HepG2 (cell line): ENCODE data around the gene HMGCS2. TPM values are rescaled to one million over a fixed set of nuclear protein-coding genes. Genes with fewer than 3 reads are reported as not detected.

Source experiments
- EED ChIP-seq: sonication (generic); formaldehyde crosslinking; IDR thresholded peaks from 2 replicates; pipeline ENCODE4 v1.5.0; 2020; ENCODE audit warnings: mild to moderate bottlenecking, missing genetic modification reagents
- FOXO1 ChIP-seq: sonication (generic); formaldehyde crosslinking; IDR thresholded peaks from 2 replicates; pipeline ENCODE4 v1.4.0; 2020; ENCODE audit warnings: missing genetic modification reagents
- HOXD1 ChIP-seq: sonication (generic); formaldehyde crosslinking; IDR thresholded peaks from 2 replicates; pipeline ENCODE4 v1.5.0; 2020; ENCODE audit warnings: missing genetic modification reagents
- KAT8 ChIP-seq: IDR thresholded peaks from 2 replicates; pipeline ENCODE4 v1.6.1; 2016; ENCODE audit warnings: missing genetic modification reagents, missing compliant biosample characterization
- POLR2AphosphoS5 ChIP-seq: IDR thresholded peaks from 2 replicates; pipeline ENCODE4 v1.6.1; 2012; ENCODE audit warnings: low read depth, low read length
- RAD51 ChIP-seq: fragments of 450-650 bp; IDR thresholded peaks from 2 replicates; pipeline ENCODE4 v1.6.1; 2016; ENCODE audit warnings: borderline replicate concordance
- SNAI1 ChIP-seq: sonication (generic); formaldehyde crosslinking; IDR thresholded peaks from 2 replicates; pipeline ENCODE4 v1.5.0; 2020; ENCODE audit warnings: mild to moderate bottlenecking, missing genetic modification reagents, borderline replicate concordance
- TCF7L2 ChIP-seq: IDR thresholded peaks from 2 replicates; pipeline ENCODE4 v1.6.1; 2011; ENCODE audit warnings: mild to moderate bottlenecking, low read depth, low read length, moderate library complexity
- THYN1 ChIP-seq: sonication (generic); formaldehyde crosslinking; IDR thresholded peaks from 2 replicates; pipeline ENCODE4 v1.8.1; 2023; ENCODE audit warnings: low read depth, mild to moderate bottlenecking, moderate library complexity, missing genetic modification reagents, borderline replicate concordance
- UBTF ChIP-seq: sonication (generic); formaldehyde crosslinking; IDR thresholded peaks from 2 replicates; pipeline ENCODE4 v1.4.0; 2020; ENCODE audit warnings: mild to moderate bottlenecking, missing genetic modification reagents
- ZKSCAN5 ChIP-seq: sonication (generic); formaldehyde crosslinking; IDR thresholded peaks from 2 replicates; pipeline ENCODE4 v1.5.1; 2020; ENCODE audit warnings: mild to moderate bottlenecking, missing genetic modification reagents
- ZNF256 ChIP-seq: sonication (generic); formaldehyde crosslinking; conservative IDR thresholded peaks from 2 replicates; pipeline ENCODE4 v1.4.0; 2020; ENCODE audit warnings: missing genetic modification reagents
- ZNF274 ChIP-seq: sonication (generic); formaldehyde crosslinking; IDR thresholded peaks from 2 replicates; pipeline ENCODE4 v1.5.1; 2020; ENCODE audit warnings: mild to moderate bottlenecking, missing genetic modification reagents
- ZNF562 ChIP-seq: sonication (generic); formaldehyde crosslinking; IDR thresholded peaks from 2 replicates; pipeline ENCODE4 v1.8.0; 2022; ENCODE audit warnings: missing genetic modification reagents, borderline replicate concordance
- ZNF614 ChIP-seq: IDR thresholded peaks from 2 replicates; pipeline ENCODE4 v1.6.1; 2018; ENCODE audit warnings: missing biosample characterization, missing genetic modification reagents, inconsistent platforms, borderline replicate concordance
- ZNF674 ChIP-seq: sonication (generic); formaldehyde crosslinking; IDR thresholded peaks from 2 replicates; pipeline ENCODE4 v1.5.0; 2020; ENCODE audit warnings: low read depth, mild to moderate bottlenecking, missing genetic modification reagents
- ZNF766 ChIP-seq: sonication (generic); formaldehyde crosslinking; IDR thresholded peaks from 2 replicates; pipeline ENCODE4 v1.5.0; 2020; ENCODE audit warnings: missing genetic modification reagents, borderline replicate concordance
- ZSCAN20 ChIP-seq: sonication (generic); formaldehyde crosslinking; IDR thresholded peaks from 2 replicates; pipeline ENCODE4 v1.4.0; 2020; ENCODE audit warnings: missing genetic modification reagents, mild to moderate bottlenecking, borderline replicate concordance
- polyA plus RNA-seq, 8 experiments: library from polyadenylated mRNA; depleted of rRNA in 3 of 8; stranded (reverse) in 7 of 8; unstranded in 1 of 8; fragments of >200 nt; fragmentation: Illumina TruSeq in 4 of 8; extraction: Trizol in 4 of 8; gene quantifications; 2 replicates each; pipeline versions ENCODE4 v1.2.1 to v1.2.3, GENCODE V29; 2011 to 2016; ENCODE audit warnings: low read depth in 4 of 8, missing spikeins in 1 of 8, mixed read lengths in 1 of 8; ENCODE audit not compliant: insufficient read depth in 1 of 8
- total RNA-seq, 5 experiments: library from RNA; depleted of rRNA; stranded (reverse); fragments of >200 nt; fragmentation: Illumina TruSeq; extraction: Trizol; gene quantifications; 2 replicates each; pipeline ENCODE4 v1.2.3, GENCODE V29; 2016; ENCODE audit warnings: low read depth in 1 of 5
- TF ChIP-seq, protein P1 (sequence below): sonication (generic); formaldehyde crosslinking; IDR thresholded peaks from 2 replicates; pipeline ENCODE4 v1.4.0; 2020; ENCODE audit warnings: missing genetic modification reagents, borderline replicate concordance
- TF ChIP-seq, protein P2 (sequence below): sonication (generic); formaldehyde crosslinking; IDR thresholded peaks from 2 replicates; pipeline ENCODE4 v1.8.0; 2022; ENCODE audit warnings: mild to moderate bottlenecking, missing genetic modification reagents, moderate library complexity
- TF ChIP-seq, protein P3 (sequence below): IDR thresholded peaks from 2 replicates; pipeline ENCODE4 v1.6.1; 2016; ENCODE audit warnings: low read depth

The HMGCS2 gene
- total and polyA plus RNA-seq, 2 of the 13 experiments (the other 11 are each of a cell fraction or from before 2014, with no cell fraction given) = 0.44 to 1.5 TPM

DNA sequence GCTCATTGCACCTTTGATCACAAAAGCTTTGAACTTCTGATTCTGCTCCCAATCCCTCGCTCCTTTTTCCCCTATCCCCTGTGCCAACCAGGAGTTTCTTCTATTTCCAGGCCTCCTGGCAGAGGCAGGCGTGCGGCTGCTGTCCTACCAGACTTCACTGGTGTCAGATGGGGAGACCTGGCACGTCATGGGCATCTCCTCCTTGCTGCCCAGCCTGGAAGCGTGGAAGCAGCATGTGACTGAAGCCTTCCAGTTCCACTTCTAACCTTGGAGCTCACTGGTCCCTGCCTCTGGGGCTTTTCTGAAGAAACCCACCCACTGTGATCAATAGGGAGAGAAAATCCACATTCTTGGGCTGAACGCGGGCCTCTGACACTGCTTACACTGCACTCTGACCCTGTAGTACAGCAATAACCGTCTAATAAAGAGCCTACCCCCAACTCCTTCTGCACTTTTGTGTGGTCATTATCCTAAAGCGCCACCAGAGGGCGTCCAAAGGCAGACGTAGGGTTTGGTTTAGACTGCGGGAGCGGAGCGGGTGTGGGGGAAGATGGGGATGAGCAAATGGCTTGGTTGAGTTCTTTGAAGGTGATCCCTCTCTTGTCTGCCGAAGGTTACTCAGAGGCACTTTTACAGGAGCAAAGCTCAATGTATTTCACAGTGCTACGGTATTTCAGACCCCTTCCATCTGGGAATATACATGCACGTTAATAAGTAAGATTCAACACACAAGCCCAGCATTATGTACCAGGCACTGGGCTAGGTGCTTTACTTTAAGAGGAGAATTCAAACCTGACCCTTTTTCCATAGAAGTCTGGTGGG, 24.7 kb downstream of the HMGCS2 start (continued):
- TF ChIP-seq FOXO1 (CRISPR knock-in tag) (no peak), ZSCAN20 (CRISPR knock-in tag) (no peak), HOXD1 (CRISPR knock-in tag) (no peak), ZNF562 (CRISPR knock-in tag) (no peak), EED (CRISPR knock-in tag) (no peak), POLR2AphosphoS5 (peak; percentile 25), THYN1 (no peak), KAT8 (CRISPR knock-in tag) (no peak), TCF7L2 (no peak), RAD51 (no peak), ZNF766 (CRISPR knock-in tag) (no peak), ZNF256 (CRISPR knock-in tag) (0 out of 2 replicates have a peak, but pooled peaks have one; percentile 66), ZNF614 (CRISPR knock-in tag) (peak; percentile 57; the same call in 1 of the 2 replicates), UBTF (no peak), ZKSCAN5 (no peak), ZNF674 (CRISPR knock-in tag) (no peak), SNAI1 (CRISPR knock-in tag) (no peak), ZNF274 (CRISPR knock-in tag) (no peak)
- TF ChIP-seq, protein P1, sequence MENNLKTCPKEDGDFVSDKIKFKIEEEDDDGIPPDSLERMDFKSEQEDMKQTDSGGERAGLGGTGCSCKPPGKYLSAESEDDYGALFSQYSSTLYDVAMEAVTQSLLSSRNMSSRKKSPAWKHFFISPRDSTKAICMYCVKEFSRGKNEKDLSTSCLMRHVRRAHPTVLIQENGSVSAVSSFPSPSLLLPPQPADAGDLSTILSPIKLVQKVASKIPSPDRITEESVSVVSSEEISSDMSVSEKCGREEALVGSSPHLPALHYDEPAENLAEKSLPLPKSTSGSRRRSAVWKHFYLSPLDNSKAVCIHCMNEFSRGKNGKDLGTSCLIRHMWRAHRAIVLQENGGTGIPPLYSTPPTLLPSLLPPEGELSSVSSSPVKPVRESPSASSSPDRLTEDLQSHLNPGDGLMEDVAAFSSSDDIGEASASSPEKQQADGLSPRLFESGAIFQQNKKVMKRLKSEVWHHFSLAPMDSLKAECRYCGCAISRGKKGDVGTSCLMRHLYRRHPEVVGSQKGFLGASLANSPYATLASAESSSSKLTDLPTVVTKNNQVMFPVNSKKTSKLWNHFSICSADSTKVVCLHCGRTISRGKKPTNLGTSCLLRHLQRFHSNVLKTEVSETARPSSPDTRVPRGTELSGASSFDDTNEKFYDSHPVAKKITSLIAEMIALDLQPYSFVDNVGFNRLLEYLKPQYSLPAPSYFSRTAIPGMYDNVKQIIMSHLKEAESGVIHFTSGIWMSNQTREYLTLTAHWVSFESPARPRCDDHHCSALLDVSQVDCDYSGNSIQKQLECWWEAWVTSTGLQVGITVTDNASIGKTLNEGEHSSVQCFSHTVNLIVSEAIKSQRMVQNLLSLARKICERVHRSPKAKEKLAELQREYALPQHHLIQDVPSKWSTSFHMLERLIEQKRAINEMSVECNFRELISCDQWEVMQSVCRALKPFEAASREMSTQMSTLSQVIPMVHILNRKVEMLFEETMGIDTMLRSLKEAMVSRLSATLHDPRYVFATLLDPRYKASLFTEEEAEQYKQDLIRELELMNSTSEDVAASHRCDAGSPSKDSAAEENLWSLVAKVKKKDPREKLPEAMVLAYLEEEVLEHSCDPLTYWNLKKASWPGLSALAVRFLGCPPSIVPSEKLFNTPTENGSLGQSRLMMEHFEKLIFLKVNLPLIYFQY (CRISPR knock-in tag) = 0 out of 2 replicates have a peak, but pooled peaks have one; percentile 54
- TF ChIP-seq, protein P2, sequence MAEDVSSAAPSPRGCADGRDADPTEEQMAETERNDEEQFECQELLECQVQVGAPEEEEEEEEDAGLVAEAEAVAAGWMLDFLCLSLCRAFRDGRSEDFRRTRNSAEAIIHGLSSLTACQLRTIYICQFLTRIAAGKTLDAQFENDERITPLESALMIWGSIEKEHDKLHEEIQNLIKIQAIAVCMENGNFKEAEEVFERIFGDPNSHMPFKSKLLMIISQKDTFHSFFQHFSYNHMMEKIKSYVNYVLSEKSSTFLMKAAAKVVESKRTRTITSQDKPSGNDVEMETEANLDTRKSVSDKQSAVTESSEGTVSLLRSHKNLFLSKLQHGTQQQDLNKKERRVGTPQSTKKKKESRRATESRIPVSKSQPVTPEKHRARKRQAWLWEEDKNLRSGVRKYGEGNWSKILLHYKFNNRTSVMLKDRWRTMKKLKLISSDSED (CRISPR knock-in tag) = no peak
- TF ChIP-seq, protein P3, sequence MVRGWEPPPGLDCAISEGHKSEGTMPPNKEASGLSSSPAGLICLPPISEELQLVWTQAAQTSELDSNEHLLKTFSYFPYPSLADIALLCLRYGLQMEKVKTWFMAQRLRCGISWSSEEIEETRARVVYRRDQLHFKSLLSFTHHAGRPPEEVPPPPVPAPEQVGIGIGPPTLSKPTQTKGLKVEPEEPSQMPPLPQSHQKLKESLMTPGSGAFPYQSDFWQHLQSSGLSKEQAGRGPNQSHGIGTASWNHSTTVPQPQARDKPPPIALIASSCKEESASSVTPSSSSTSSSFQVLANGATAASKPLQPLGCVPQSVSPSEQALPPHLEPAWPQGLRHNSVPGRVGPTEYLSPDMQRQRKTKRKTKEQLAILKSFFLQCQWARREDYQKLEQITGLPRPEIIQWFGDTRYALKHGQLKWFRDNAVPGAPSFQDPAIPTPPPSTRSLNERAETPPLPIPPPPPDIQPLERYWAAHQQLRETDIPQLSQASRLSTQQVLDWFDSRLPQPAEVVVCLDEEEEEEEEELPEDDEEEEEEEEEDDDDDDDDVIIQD (CRISPR knock-in tag) = no peak
